HG03460 (cell line): ENCODE data around the gene TFIP11.
"Not testable (repeated sequence)": the region's sequence is repeated elsewhere in the genome, so short reads cannot be mapped to it uniquely, and the experiment has no call there.

Source experiments
- ATAC-seq: cut with Tn5 transposase; IDR thresholded peaks from one replicate; pipeline ENCODE4 v1.9.1; 2021; ENCODE audit not compliant: unreplicated experiment

The TFIP11 gene

GRCh38 chr22:26541167-26541819, 29.0 kb upstream of the TFIP11 start:
- no peak for ATAC-seq

- ATAC-seq, result no peak
These were observed 27.8 kb upstream of the TFIP11 start for GRCh38 chr22:26540119-26540518.

- no peak for ATAC-seq
These were observed 24.5 kb upstream of the TFIP11 start for GRCh38 chr22:26536762-26537134.

- no peak for ATAC-seq
These were observed 23.9 kb upstream of the TFIP11 start for GRCh38 chr22:26536056-26536761.

GRCh38 chr22:26535603-26535908, 23.3 kb upstream of the TFIP11 start:
- no peak for ATAC-seq

- no peak for ATAC-seq
These were observed 22.8 kb upstream of the TFIP11 start for GRCh38 chr22:26534874-26535602.

- ATAC-seq, result no peak
These were observed 22.0 kb upstream of the TFIP11 start for GRCh38 chr22:26534171-26534855.

GRCh38 chr22:26529345-26529744, 17.1 kb upstream of the TFIP11 start:
- no peak for ATAC-seq

GRCh38 chr22:26528518-26528917, 16.2 kb upstream of the TFIP11 start:
- ATAC-seq, result not testable (repeated sequence)

- no peak for ATAC-seq
These were observed 15.5 kb upstream of the TFIP11 start for GRCh38 chr22:26527574-26528465.

- ATAC-seq, result no peak
These were observed 14.9 kb upstream of the TFIP11 start for GRCh38 chr22:26527167-26527566.

GRCh38 chr22:26525946-26526564, 13.8 kb upstream of the TFIP11 start:
- no peak for ATAC-seq

- ATAC-seq, result no peak
These were observed 12.6 kb upstream of the TFIP11 start for GRCh38 chr22:26524870-26525269.

GRCh38 chr22:26522592-26522991, 10.3 kb upstream of the TFIP11 start:
- no peak for ATAC-seq

- ATAC-seq, result no peak
These were observed 9.7 kb upstream of the TFIP11 start for GRCh38 chr22:26522012-26522411.

GRCh38 chr22:26517429-26517828, 5.2 kb upstream of the TFIP11 start:
- ATAC-seq, result no peak

GRCh38 chr22:26516503-26516902, 4.2 kb upstream of the TFIP11 start:
- no peak for ATAC-seq

- no peak for ATAC-seq
These were observed 3.7 kb upstream of the TFIP11 start for GRCh38 chr22:26515931-26516330.

- no peak for ATAC-seq
These were observed 2.3 kb upstream of the TFIP11 start for GRCh38 chr22:26514419-26515161.

GRCh38 chr22:26513838-26514237, 1.6 kb upstream of the TFIP11 start:
- ATAC-seq, result no peak
